ENCODE data around the gene SMIM36.

- TF ChIP-seq POLR2AphosphoS5 (IDR thresholded peaks at IDR 0.05; ENCODE audit: borderline replicate concordance, low read depth, low read length) (no peak), EZH2 (IDR thresholded peaks at IDR 0.05) (no peak), FOXP2 (optimal IDR thresholded peaks at IDR 0.05; ENCODE audit: control extremely low read depth, extremely low read length, insufficient read depth) (no peak)
These were observed 22.4 kb upstream of the SMIM36 start for GRCh38 chr17:55533608-55534007.
